ENCODE results near the gene FCER2.

FCER2 gene

DNA sequence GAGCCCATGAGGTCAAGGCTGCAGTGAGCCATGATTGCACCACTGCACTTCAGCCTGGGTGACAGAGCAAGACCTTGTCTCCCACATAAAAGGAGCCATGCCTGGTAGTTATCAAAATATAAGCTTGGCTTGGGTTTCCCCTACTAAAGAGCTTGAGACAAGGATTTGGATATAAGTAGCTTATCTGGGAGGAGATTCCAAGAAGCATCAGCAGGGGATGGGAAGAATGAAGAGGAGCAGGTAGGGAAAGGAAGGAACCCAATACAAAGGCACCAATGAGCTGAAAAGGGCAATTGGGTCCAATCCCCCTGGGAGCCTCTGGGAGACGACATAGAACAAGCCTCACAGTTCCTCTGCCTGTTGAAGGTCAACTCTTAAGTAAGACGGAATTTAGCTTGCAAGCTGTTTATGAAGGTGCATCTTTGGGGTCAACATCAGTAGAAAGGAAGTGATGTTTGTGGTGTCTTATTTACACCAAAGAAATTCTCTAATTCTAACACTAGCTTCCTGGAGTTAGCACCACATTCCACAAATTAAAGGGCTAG, 37.4 kb upstream of the FCER2 start:
- Histone ChIP-seq H3K9ac (peak overlapping the region in 1 of 11 experiments; percentile 52; a peak in 2 of 22 replicates), H3K4me3 (no peak overlapping the region), H4K20me1 (no peaks in the 10 kb centered on the region; a peak in 1 of 22 replicates), H3K9me3 (replicated peaks in 1 of 11) (no peaks in the 10 kb centered on the region), H3K4me1 (peaks cover 28 to 92% (median 50%) of the 10 kb centered on the region in 10 experiments), H3K27me3 (peaks cover 0 to 4% (median 0%) of the 10 kb centered on the region in 11 experiments; a peak in 3 of 22 replicates), H3K36me3 (peaks cover 0 to 33% (median 0%) of the 10 kb centered on the region in 11 experiments; a peak in 4 of 22 replicates), H3K4me2 (peak overlapping the region; percentile 41 to 99 (median 64)), H3K27ac (peak overlapping the region in 2 of 11 experiments; percentile 46 to 49; a peak in 2 of 22 replicates)
- TF ChIP-seq Cebpa-rat (IDR thresholded peaks at IDR 0.05), result no peak

DNA sequence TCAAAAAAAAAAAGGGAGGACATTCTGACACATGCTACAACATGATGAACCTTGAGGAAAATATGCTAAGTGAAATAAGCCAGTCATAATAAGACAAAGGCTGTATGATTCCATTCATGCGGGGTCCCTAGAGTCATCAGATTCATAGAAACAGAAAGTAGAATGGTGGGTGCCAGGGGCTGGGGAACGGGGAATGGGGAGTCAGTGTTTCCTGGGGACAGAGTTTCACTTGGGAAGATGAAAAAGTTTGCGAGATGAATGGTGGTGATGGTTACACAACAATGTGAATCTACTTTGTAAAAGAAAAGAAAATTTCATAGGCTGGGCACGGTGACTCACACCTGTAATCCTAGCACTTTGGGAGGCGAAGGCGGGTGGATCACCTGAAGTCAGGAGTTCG, 36.1 kb upstream of the FCER2 start:
- Histone ChIP-seq H3K36me3 (peaks cover 0 to 20% (median 0%) of the 10 kb centered on the region in 11 experiments; a peak in 4 of 22 replicates), H3K27ac (no peak overlapping the region), H3K9ac (no peak overlapping the region), H3K9me3 (replicated peaks in 1 of 11) (no peaks in the 10 kb centered on the region), H3K27me3 (peaks cover 0 to 4% (median 0%) of the 10 kb centered on the region in 11 experiments; a peak in 3 of 22 replicates), H4K20me1 (no peaks in the 10 kb centered on the region), H3K4me3 (no peak overlapping the region), H3K4me2 (peak overlapping the region in 3 of 11 experiments; percentile 15 to 99 (median 84); a peak in 3 of 22 replicates), H3K4me1 (peaks cover 15 to 92% (median 48%) of the 10 kb centered on the region in 10 experiments)
- TF ChIP-seq Cebpa-rat (IDR thresholded peaks at IDR 0.05), result no peak

DNA sequence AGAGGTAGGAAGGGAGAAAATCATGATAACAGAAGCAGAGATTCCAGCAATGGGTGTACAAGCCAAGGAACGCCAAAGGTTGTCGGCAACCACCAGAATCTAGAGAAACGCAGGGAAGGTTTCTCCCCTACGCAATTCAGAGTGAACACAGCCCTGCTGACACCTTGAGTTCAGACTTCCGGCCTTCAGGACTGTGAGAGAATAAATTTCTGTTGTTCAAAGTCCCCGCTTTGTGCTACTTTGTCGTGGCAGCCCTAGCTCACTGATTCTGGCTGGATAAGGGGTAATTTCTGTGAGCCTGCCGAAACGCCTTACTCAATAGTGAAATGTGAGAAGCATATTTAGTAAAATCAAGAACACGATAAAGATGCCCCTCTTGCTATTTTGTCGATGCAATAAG, 35.3 kb upstream of the FCER2 start:
- TF ChIP-seq Cebpa-rat (IDR thresholded peaks at IDR 0.05), result no peak
- Histone ChIP-seq H3K4me3 (no peak overlapping the region), H3K4me1 (peaks cover 9 to 96% (median 47%) of the 10 kb centered on the region in 10 experiments), H3K36me3 (peaks cover 0 to 15% (median 0%) of the 10 kb centered on the region in 11 experiments; a peak in 4 of 22 replicates), H3K27me3 (peaks cover 0 to 8% (median 4%) of the 10 kb centered on the region in 11 experiments; a peak in 16 of 22 replicates), H3K27ac (no peak overlapping the region; a peak in 1 of 22 replicates), H3K4me2 (peak overlapping the region in 2 of 11 experiments; percentile 15 to 22; a peak in 6 of 22 replicates), H3K9me3 (replicated peaks in 1 of 11) (no peaks in the 10 kb centered on the region), H4K20me1 (no peaks in the 10 kb centered on the region), H3K9ac (no peak overlapping the region)

DNA sequence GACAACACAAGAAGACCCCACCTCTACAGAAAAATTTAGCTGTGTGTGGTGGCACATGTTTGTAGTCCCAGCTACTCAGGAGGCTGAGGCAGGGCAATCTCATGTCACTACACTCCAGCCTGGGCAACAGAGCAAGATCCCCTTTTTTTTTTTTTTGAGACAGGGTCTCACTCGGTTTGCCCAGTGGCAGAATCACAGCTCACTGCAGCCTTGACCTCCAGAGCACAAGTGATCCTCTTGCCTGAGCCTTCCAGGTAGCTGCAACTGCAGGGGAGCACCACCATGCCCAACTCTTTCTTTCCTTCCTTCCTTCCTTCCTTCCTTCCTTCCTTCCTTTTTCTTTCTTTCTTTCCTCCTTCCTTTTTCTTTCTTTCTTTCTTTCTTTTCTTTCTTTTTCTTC, 34.2 kb upstream of the FCER2 start:
- peaks cover 7 to 19% (median 14%) of the 10 kb centered on the region in 11 experiments for H3K27me3 ChIP-seq
- H3K4me3 ChIP-seq, result no peak overlapping the region
- peak overlapping the region in 2 of 11 experiments; percentile 88 to 90; a peak in 3 of 22 replicates for H3K27ac ChIP-seq
- no peak for TF ChIP-seq Cebpa-rat (IDR thresholded peaks at IDR 0.05)
- no peaks in the 10 kb centered on the region for H3K9me3 ChIP-seq (replicated peaks in 1 of 11)
- no peaks in the 10 kb centered on the region for H4K20me1 ChIP-seq
- peaks cover 9 to 95% (median 52%) of the 10 kb centered on the region in 10 experiments for H3K4me1 ChIP-seq
- no peak overlapping the region for H3K9ac ChIP-seq
- H3K36me3 ChIP-seq, result 0 out of 22 replicates have a peak, but pooled peaks cover 0 to 5% (median 0%) of the 10 kb centered on the region in 11 experiments
- peak overlapping the region in 5 of 11 experiments; percentile 32 to 98 (median 71); a peak in 9 of 22 replicates for H3K4me2 ChIP-seq

DNA sequence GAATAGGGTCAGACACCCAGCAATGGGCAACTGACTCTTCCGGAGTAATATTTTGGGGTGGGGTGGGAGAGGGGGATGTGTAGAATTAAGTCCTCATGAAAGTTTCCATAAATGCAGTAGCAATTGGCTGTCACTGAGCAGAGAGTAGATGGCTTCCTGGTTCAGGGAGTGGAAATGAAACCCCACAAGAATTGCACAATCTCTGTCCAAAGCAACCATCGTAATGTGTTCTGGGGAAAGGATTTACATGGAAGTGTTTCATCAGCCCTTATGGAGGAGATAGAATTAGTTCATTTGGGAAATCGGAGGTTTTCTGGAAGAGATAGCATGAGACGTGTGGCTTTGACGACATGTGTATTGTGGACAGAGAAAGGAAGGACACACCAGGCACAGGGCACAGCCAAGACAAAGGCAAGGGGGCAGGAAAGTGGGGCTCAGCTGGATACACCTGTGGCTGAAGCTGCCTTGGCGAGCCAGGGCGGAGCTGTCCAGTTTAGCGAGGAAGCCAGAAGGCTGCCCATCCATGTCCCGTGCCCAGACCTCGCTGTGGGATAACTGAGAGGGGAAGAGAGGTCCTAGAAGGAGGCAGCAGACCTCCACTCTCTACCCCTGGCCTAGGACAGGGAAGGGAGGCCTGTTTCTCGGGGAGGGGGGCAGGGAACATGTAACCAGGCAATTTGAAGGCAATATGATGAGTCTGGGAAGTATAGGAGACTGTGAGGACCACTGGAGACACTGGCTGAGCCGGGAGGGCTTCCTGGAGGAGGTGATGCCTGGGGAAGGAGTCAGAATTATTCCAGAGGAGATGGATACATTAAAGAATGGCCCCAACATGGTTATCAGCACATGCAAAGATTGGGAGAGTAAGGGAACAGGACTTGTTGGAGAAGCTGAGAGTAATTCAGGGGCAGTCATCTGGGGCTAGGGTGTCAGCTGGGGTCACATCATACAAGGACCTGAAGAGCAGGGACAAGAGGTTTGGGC, 32.6 kb upstream of the FCER2 start:
- peak overlapping the region in 6 of 11 experiments; percentile 43 to 78 (median 68); a peak in 14 of 22 replicates for H3K9ac ChIP-seq
- H3K27me3 ChIP-seq, result peaks cover 24 to 35% (median 31%) of the 10 kb centered on the region in 11 experiments
- no peaks in the 10 kb centered on the region for H4K20me1 ChIP-seq
- H3K4me2 ChIP-seq, result peak overlapping the region in 10 of 11 experiments; percentile 7 to 98 (median 70); a peak in 18 of 22 replicates
- H3K4me1 ChIP-seq, result peaks cover 6 to 91% (median 48%) of the 10 kb centered on the region in 10 experiments
- H3K9me3 ChIP-seq (replicated peaks in 1 of 11), result no peaks in the 10 kb centered on the region
- H3K27ac ChIP-seq, result peak overlapping the region in 9 of 11 experiments; percentile 22 to 90 (median 81); a peak in 16 of 22 replicates
- no peaks in the 10 kb centered on the region for H3K36me3 ChIP-seq
- no peak overlapping the region for H3K4me3 ChIP-seq
- peak; percentile 72 to 99 (median 96); a peak in 21 of 22 replicates for TF ChIP-seq Cebpa-rat (IDR thresholded peaks at IDR 0.05)

DNA sequence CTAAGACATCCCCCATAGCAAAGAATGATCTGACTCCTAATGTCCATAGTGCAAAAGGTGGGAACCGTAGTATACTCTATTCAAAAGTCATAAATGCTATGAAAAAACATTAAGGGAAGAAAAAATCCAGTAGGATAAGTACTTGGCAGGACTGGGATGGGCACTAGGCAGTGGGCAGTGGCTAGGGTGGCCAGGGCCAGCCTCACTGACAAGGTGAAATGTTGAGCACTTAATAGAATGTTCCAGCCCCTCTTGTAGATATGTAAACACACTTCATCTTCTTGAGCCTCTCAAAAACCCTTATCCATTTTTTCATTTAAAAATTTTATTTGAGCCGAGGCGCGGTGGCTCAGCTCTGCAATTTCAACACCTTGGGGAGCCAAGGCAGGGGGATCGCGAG, 31.4 kb upstream of the FCER2 start:
- Histone ChIP-seq H3K4me2 (peak overlapping the region in 7 of 11 experiments; percentile 65 to 98 (median 72); a peak in 14 of 22 replicates), H3K27me3 (peaks cover 35 to 47% (median 42%) of the 10 kb centered on the region in 11 experiments), H3K4me3 (peak overlapping the region in 1 of 10 experiments; percentile 9; a peak in 1 of 20 replicates), H3K4me1 (peaks cover 0 to 91% (median 42%) of the 10 kb centered on the region in 10 experiments; a peak in 15 of 20 replicates), H3K9me3 (replicated peaks in 1 of 11) (no peaks in the 10 kb centered on the region), H3K36me3 (no peaks in the 10 kb centered on the region), H3K27ac (peak overlapping the region in 7 of 11 experiments; percentile 65 to 90 (median 88); a peak in 13 of 22 replicates), H4K20me1 (no peaks in the 10 kb centered on the region), H3K9ac (peak overlapping the region in 4 of 11 experiments; percentile 14 to 65 (median 37); a peak in 4 of 22 replicates)
- no peak for TF ChIP-seq Cebpa-rat (IDR thresholded peaks at IDR 0.05)

DNA sequence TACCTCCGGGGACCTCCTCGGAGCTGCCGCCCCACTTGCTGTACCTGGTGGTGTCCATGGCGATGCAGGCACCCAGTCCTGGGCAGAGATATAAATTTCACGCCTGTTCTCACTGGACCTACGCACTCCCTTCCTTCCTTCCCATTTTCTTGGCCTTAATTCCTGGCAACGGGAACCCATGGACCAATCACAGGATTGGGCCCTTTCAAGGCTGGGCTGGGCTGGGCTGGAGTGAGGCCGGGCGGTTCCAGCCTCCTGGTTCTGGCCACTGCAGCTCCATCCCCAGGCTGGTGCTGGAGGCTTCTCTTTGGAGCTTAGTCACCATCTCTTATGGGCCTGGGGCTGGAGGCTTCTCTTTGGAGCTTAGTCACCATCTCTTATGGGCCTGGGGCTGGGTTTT, 30.1 kb upstream of the FCER2 start, which contains the start of gene CLEC4G:
CLEC4G (minus strand) TSS at position 66 of the 400 bp plus-strand sequence; CDS start at position 58, 8 bp downstream.
- H4K20me1 ChIP-seq, result no peaks in the 10 kb centered on the region
- H3K4me2 ChIP-seq, result peak within 1 kb of the TSS in 5 of 11 experiments; percentile 70 to 98 (median 86); a peak in 10 of 22 replicates
- H3K9me3 ChIP-seq (replicated peaks in 1 of 11), result peaks cover 0 to 8% (median 0%) of the 10 kb centered on the region in 11 experiments; a peak in 7 of 22 replicates
- no peak within 1 kb of the TSS for H3K4me3 ChIP-seq
- peaks cover 0 to 79% (median 38%) of the 10 kb centered on the region in 10 experiments; a peak in 15 of 20 replicates for H3K4me1 ChIP-seq
- H3K36me3 ChIP-seq, result no peaks in the 10 kb centered on the region
- H3K27me3 ChIP-seq, result peaks cover 39 to 59% (median 54%) of the 10 kb centered on the region in 11 experiments
- TF ChIP-seq Cebpa-rat (IDR thresholded peaks at IDR 0.05), result no peak
- peak within 1 kb of the TSS in 2 of 11 experiments; percentile 5 to 88; a peak in 3 of 22 replicates for H3K27ac ChIP-seq
- no peak within 1 kb of the TSS; a peak in 1 of 22 replicates for H3K9ac ChIP-seq

DNA sequence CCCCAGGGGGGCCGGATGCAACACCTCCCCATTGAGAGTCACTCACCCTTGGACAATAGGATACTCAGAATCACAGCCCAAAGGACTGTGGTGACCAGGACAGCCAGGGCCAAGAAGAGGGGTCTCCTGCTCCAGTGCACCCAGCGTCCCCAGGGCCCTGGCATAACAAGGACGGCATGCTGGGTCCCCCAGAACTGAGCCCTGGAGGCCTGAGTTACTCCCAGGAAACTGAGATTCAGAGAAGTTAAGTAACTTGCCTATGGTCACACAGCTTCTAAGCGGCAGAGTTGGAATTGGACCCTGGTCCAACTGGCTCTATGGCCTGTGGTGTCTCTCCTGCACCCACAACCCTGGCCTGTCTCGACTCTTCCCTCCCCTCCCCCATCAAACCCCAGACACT, 29.7 kb upstream of the FCER2 start:
- H3K9ac ChIP-seq, result no peak overlapping the region
- H3K4me3 ChIP-seq, result no peak overlapping the region
- no peak overlapping the region; a peak in 1 of 22 replicates for H3K27ac ChIP-seq
- H3K27me3 ChIP-seq, result peaks cover 39 to 59% (median 54%) of the 10 kb centered on the region in 11 experiments
- H4K20me1 ChIP-seq, result no peaks in the 10 kb centered on the region
- no peaks in the 10 kb centered on the region for H3K36me3 ChIP-seq
- H3K4me1 ChIP-seq, result peaks cover 0 to 75% (median 38%) of the 10 kb centered on the region in 10 experiments; a peak in 15 of 20 replicates
- H3K9me3 ChIP-seq (replicated peaks in 1 of 11), result peaks cover 0 to 9% (median 0%) of the 10 kb centered on the region in 11 experiments; a peak in 7 of 22 replicates
- no peak for TF ChIP-seq Cebpa-rat (IDR thresholded peaks at IDR 0.05)
- H3K4me2 ChIP-seq, result peak overlapping the region in 5 of 11 experiments; percentile 32 to 54 (median 36); a peak in 7 of 22 replicates
